GM23338 (cell line): Measurements from ENCODE around the gene MAPK11. TPM values are rescaled to one million over a fixed set of nuclear protein-coding genes. Genes with fewer than 3 reads are reported as not detected.

Experiments used
- ATAC-seq: fragments of 200-7000 bp; cut with Tn5 transposase; 3 replicates; pipeline ENCODE4 v1.9.1; 2020
- DNase-seq: peaks from one replicate; pipeline ENCODE4 v3.0.0-alpha.2; 2015; ENCODE audit warnings: low spot score
- H2AFZ ChIP-seq: fragments of 200-600 bp; sonication (generic); 2 replicates; pipeline ENCODE4 v1.8.0; 2016; ENCODE audit warnings: antibody characterized with exemption, mild to moderate bottlenecking, moderate library complexity
- H3F3A ChIP-seq: fragments of 200-600 bp; sonication (generic); replicated peaks from 2 replicates; pipeline ENCODE4 v1.8.0; 2017; ENCODE audit warnings: antibody characterized with exemption, mixed run types, low read depth
- H3K27ac ChIP-seq: fragments of 200-600 bp; sonication (generic); 2 replicates; pipeline ENCODE4 v1.6.1; 2016; ENCODE audit warnings: low read depth
- H3K27me3 ChIP-seq: fragments of 200-600 bp; sonication (generic); 2 replicates; pipeline ENCODE4 v1.8.0; 2016; ENCODE audit warnings: mild to moderate bottlenecking, mixed run types, moderate library complexity; ENCODE audit not compliant: insufficient read depth
- H3K36me3 ChIP-seq: fragments of 200-600 bp; sonication (generic); 2 replicates; pipeline ENCODE4 v1.8.0; 2016; ENCODE audit warnings: mild to moderate bottlenecking; ENCODE audit not compliant: insufficient read depth
- H3K4me1 ChIP-seq: fragments of 200-600 bp; sonication (generic); 2 replicates; pipeline ENCODE4 v1.8.0; 2016; ENCODE audit warnings: mild to moderate bottlenecking, moderate library complexity; ENCODE audit not compliant: insufficient read depth
- H3K4me2 ChIP-seq: fragments of 200-600 bp; sonication (generic); 2 replicates; pipeline ENCODE4 v1.7.1; 2017; ENCODE audit warnings: mixed run types
- H3K4me3 ChIP-seq: fragments of 200-600 bp; sonication (generic); 2 replicates; pipeline ENCODE4 v1.6.1; 2016; ENCODE audit warnings: mixed run types
- H3K79me2 ChIP-seq: fragments of 200-600 bp; sonication (generic); replicated peaks from 2 replicates; pipeline ENCODE4 v1.8.0; 2017; ENCODE audit warnings: mild to moderate bottlenecking; ENCODE audit not compliant: insufficient read depth
- H3K9me2 ChIP-seq: fragments of 200-600 bp; sonication (generic); 2 replicates; pipeline ENCODE4 v1.8.0; 2017; ENCODE audit not compliant: insufficient read depth
- H4K20me1 ChIP-seq: fragments of 200-600 bp; sonication (generic); replicated peaks from 2 replicates; pipeline ENCODE4 v1.8.0; 2017; ENCODE audit warnings: mild to moderate bottlenecking; ENCODE audit not compliant: insufficient read depth
- H3K27ac Mint-ChIP-seq: 2 replicates; pipeline ENCODE4 v1.8.0; 2020; ENCODE audit warnings: inconsistent platforms, mild to moderate bottlenecking, moderate library complexity, mixed read lengths
- H3K27me3 Mint-ChIP-seq: 3 replicates; pipeline ENCODE4 v1.8.0; 2022; ENCODE audit warnings: low read depth, mild to moderate bottlenecking, moderate library complexity, mixed read lengths, inconsistent platforms; ENCODE audit not compliant: insufficient read depth, poor library complexity
- H3K36me3 Mint-ChIP-seq: 3 replicates; pipeline ENCODE4 v1.8.0; 2021; ENCODE audit warnings: low read depth, mild to moderate bottlenecking, inconsistent platforms, moderate library complexity, mixed read lengths
- H3K4me1 Mint-ChIP-seq: 3 replicates; pipeline ENCODE4 v1.8.0; 2020; ENCODE audit warnings: mild to moderate bottlenecking, inconsistent platforms, mixed read lengths
- H3K4me3 Mint-ChIP-seq: 3 replicates; pipeline ENCODE4 v1.8.0; 2021; ENCODE audit warnings: moderate library complexity, mild to moderate bottlenecking, inconsistent platforms, mixed read lengths
- H3K9me3 Mint-ChIP-seq: 3 replicates; pipeline ENCODE4 v1.8.0; 2020; ENCODE audit warnings: moderate library complexity, mild to moderate bottlenecking, inconsistent platforms, mixed read lengths
- CREB1 ChIP-seq: fragments of 250-450 bp; sonication (Bioruptor Pico); IDR thresholded peaks from 2 replicates; pipeline ENCODE4 v1.5.0; 2020; ENCODE audit warnings: low read depth, mild to moderate bottlenecking, moderate library complexity
- EZH2 ChIP-seq: fragments of 200-600 bp; sonication (generic); IDR thresholded peaks from one replicate; pipeline ENCODE4 v1.8.0; 2017; ENCODE audit warnings: antibody characterized with exemption, mild to moderate bottlenecking, low read depth; ENCODE audit not compliant: unreplicated experiment
- EZH2phosphoT487 ChIP-seq: fragments of 200-600 bp; sonication (generic); IDR thresholded peaks from one replicate; pipeline ENCODE4 v1.8.1; 2018; ENCODE audit warnings: antibody characterized with exemption; ENCODE audit not compliant: unreplicated experiment
- JUNB ChIP-seq: IDR thresholded peaks from one replicate; pipeline ENCODE4 v1.6.1; 2016; ENCODE audit warnings: antibody characterized with exemption; ENCODE audit not compliant: unreplicated experiment
- NANOG ChIP-seq: IDR thresholded peaks from 2 replicates; pipeline ENCODE4 v1.6.1; 2016; ENCODE audit warnings: antibody characterized with exemption, borderline replicate concordance
- POLR2AphosphoS5 ChIP-seq: IDR thresholded peaks from 2 replicates; pipeline ENCODE4 v1.6.1; 2016; ENCODE audit warnings: antibody characterized with exemption, low read depth
- REST ChIP-seq: IDR thresholded peaks from one replicate; pipeline ENCODE4 v1.6.1; 2018; ENCODE audit warnings: antibody characterized with exemption; ENCODE audit not compliant: unreplicated experiment
- STAT1 ChIP-seq: IDR thresholded peaks from one replicate; pipeline ENCODE4 v1.6.1; 2016; ENCODE audit warnings: antibody characterized with exemption; ENCODE audit not compliant: unreplicated experiment
- ZNF331 ChIP-seq: fragments of 250-450 bp; sonication (Bioruptor Pico); IDR thresholded peaks from 2 replicates; pipeline ENCODE4 v1.5.0; 2020; ENCODE audit warnings: low read depth, mild to moderate bottlenecking, moderate library complexity
- ZNF462 ChIP-seq: fragments of 250-450 bp; sonication (Bioruptor Pico); IDR thresholded peaks from 2 replicates; pipeline ENCODE4 v1.5.0; 2020; ENCODE audit warnings: mild to moderate bottlenecking, moderate library complexity
- polyA plus RNA-seq: library from polyadenylated mRNA; unstranded; fragments of >200 nt; fragmentation: Nextera tagmentation; extraction: Ambion mirVana; gene quantifications from 2 replicates; pipeline ENCODE4 v1.2.1, GENCODE V29; 2016
- total RNA-seq: library from RNA; depleted of rRNA; stranded (reverse); fragments of >200 nt; shearing (Covaris generic); gene quantifications from 2 replicates; pipeline ENCODE4 v1.2.3, GENCODE V29; 2014

The MAPK11 gene
- total and polyA plus RNA-seq, 2 experiments from 2014 or later: 0.34 to 1.9 TPM

DNA sequence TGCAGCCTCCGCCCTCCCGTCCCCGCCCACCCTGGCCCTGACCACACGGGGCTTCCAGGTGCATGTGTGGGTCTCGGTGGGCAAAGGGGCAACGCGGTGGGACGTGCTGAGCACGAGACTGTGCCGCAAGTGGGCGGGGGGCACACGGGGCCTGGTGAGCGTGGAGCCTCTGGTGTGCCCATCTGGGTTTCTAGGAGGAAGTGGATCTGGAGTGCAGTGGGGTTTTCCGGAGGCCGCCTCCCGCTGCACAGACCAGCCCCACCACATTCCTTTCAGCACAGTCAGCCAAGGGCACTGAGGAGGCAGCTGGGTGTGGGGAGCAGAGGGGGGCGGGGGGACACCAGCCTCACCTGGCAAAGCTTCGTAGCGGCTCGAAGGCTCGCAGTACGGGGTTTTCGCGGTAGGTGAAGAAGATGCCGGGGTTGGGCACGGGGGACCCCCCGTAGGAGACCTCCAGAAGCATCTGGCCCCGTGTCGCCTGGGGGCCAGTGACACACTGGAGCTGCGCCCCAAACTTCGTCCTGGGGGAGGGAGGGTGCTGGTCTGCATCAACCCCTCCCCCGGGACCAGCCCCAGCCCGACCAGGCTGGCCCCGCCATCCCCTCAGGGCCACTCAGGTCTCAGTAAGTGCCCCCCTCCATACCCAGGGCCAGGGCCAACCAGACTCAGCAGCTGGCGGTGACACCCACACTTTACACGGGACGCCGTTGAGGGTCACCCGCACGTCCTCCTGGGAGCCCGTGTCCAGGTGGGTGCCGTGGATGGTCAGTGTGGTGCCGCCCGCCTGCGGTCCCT, 12.4 kb upstream of the MAPK11 start:
- no peak overlapping the region for H3K27ac ChIP-seq
- no peaks in the 10 kb centered on the region for H3F3A ChIP-seq
- no peaks in the 10 kb centered on the region for H3K9me3 Mint-ChIP-seq
- H3K79me2 ChIP-seq: no peaks in the 10 kb centered on the region
- DNase-seq (no peak), ATAC-seq (peak; percentile 29; the same call in 2 of the 3 replicates)
- TF ChIP-seq STAT1 (no peak), REST (no peak), EZH2phosphoT487 (no peak), EZH2 (no peak), CREB1 (CRISPR knock-in tag) (no peak), NANOG (no peak)
- no peak overlapping the region for H3K4me3 Mint-ChIP-seq
- peaks cover 44% of the 10 kb centered on the region for H3K36me3 Mint-ChIP-seq
- no peaks in the 10 kb centered on the region for H3K36me3 ChIP-seq
- H3K4me3 ChIP-seq: no peak overlapping the region
- H2AFZ ChIP-seq: no peak overlapping the region
- H3K27ac Mint-ChIP-seq: no peak overlapping the region
- H3K4me1 ChIP-seq: no peaks in the 10 kb centered on the region
- no peaks in the 10 kb centered on the region for H4K20me1 ChIP-seq
- H3K4me2 ChIP-seq: no peak overlapping the region
- H3K27me3 Mint-ChIP-seq: peaks cover 9% of the 10 kb centered on the region
- H3K27me3 ChIP-seq: no peaks in the 10 kb centered on the region
- no peaks in the 10 kb centered on the region for H3K4me1 Mint-ChIP-seq
- no peaks in the 10 kb centered on the region for H3K9me2 ChIP-seq

DNA sequence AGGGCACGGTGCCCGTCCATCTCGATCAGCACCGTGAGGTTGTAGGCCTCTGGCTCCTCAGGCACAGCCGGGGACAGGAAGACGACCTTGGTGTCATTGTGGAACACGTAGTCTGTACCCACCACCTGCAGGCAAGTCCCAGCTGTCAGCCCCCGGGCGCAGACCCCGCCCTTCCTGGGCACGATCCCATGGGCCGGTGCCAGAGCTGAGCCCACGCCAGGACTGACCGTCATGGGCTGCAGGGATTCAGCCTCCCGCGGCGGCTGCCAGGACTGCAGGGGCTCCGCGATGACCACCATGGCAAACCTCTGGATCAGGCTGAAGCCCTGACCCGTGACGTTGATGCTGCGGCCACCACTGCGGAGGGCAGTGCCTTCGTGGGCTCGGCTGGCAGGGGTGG, 11.8 kb upstream of the MAPK11 start:
- Mint-ChIP-seq H3K4me3 (no peak overlapping the region), H3K27ac (no peak overlapping the region), H3K36me3 (peaks cover 50% of the 10 kb centered on the region), H3K27me3 (peaks cover 11% of the 10 kb centered on the region), H3K9me3 (peaks cover 2% of the 10 kb centered on the region; the same call in 1 of the 3 replicates), H3K4me1 (no peaks in the 10 kb centered on the region)
- DNase-seq (no peak), ATAC-seq (no peak)
- H3K4me3 ChIP-seq: no peak overlapping the region
- no peaks in the 10 kb centered on the region for H4K20me1 ChIP-seq
- H3K4me2 ChIP-seq: no peak overlapping the region
- H2AFZ ChIP-seq: no peak overlapping the region
- H3K27me3 ChIP-seq: no peaks in the 10 kb centered on the region
- H3F3A ChIP-seq: no peaks in the 10 kb centered on the region
- H3K36me3 ChIP-seq: 0 out of 2 replicates have a peak, but pooled peaks cover 4% of the 10 kb centered on the region
- no peak overlapping the region for H3K27ac ChIP-seq
- H3K79me2 ChIP-seq: no peaks in the 10 kb centered on the region
- no peaks in the 10 kb centered on the region for H3K9me2 ChIP-seq
- no peaks in the 10 kb centered on the region for H3K4me1 ChIP-seq
- TF ChIP-seq JUNB: no peak
- no peak for TF ChIP-seq ZNF331 (CRISPR knock-in tag)
- TF ChIP-seq CREB1 (CRISPR knock-in tag): no peak
- no peak for TF ChIP-seq ZNF462 (CRISPR knock-in tag)
- TF ChIP-seq POLR2AphosphoS5: no peak
